NCI-H1694 (cell line): ENCODE data around the gene INPP4B.
"Not testable (repeated sequence)": the region's sequence is repeated elsewhere in the genome, so short reads cannot be mapped to it uniquely, and the experiment has no call there.

Experiments used
- DNase-seq: peaks from one replicate; lab custom pipeline; 2025; lab: John Stamatoyannopoulos, UW

The INPP4B gene

GRCh38 chr4:142077048-142077447 lies 769.1 kb downstream of the INPP4B start:
- no peak for DNase-seq

GRCh38 chr4:142068304-142068703 lies 777.8 kb downstream of the INPP4B start:
- not testable (repeated sequence) for DNase-seq

GRCh38 chr4:142066562-142066961 lies 779.5 kb downstream of the INPP4B start:
- not testable (repeated sequence) for DNase-seq

- DNase-seq, result no peak
These were observed 780.9 kb downstream of the INPP4B start for GRCh38 chr4:142065086-142065647.

GRCh38 chr4:142064181-142064580 lies 781.9 kb downstream of the INPP4B start:
- no peak for DNase-seq

GRCh38 chr4:142045996-142046395 lies 800.1 kb downstream of the INPP4B start:
- no peak for DNase-seq

- DNase-seq, result no peak
These were observed 801.8 kb downstream of the INPP4B start for GRCh38 chr4:142044271-142044670.

GRCh38 chr4:142043509-142043908 lies 802.6 kb downstream of the INPP4B start:
- no peak for DNase-seq

GRCh38 chr4:142041788-142042187 lies 804.3 kb downstream of the INPP4B start:
- DNase-seq, result no peak

- DNase-seq, result no peak
These were observed 806.1 kb downstream of the INPP4B start for GRCh38 chr4:142040043-142040442.

- DNase-seq, result no peak
These were observed 809.1 kb downstream of the INPP4B start for GRCh38 chr4:142036795-142037583.

GRCh38 chr4:142035566-142035965 lies 810.5 kb downstream of the INPP4B start:
- DNase-seq, result no peak

- DNase-seq, result no peak
These were observed 812.0 kb downstream of the INPP4B start for GRCh38 chr4:142034101-142034500.

- DNase-seq, result no peak
These were observed 816.1 kb downstream of the INPP4B start for GRCh38 chr4:142030010-142030409.

- DNase-seq, result no peak
These were observed 824.3 kb downstream of the INPP4B start for GRCh38 chr4:142021761-142022160.

GRCh38 chr4:142021181-142021580 lies 824.9 kb downstream of the INPP4B start:
- no peak for DNase-seq

- no peak for DNase-seq
These were observed 830.1 kb downstream of the INPP4B start for GRCh38 chr4:142016031-142016430.

- no peak for DNase-seq
These were observed 836.4 kb downstream of the INPP4B start for GRCh38 chr4:142009751-142010150.

GRCh38 chr4:142005519-142005918 lies 840.6 kb downstream of the INPP4B start:
- no peak for DNase-seq

- DNase-seq, result no peak
These were observed 846.5 kb downstream of the INPP4B start for GRCh38 chr4:141999446-142000143.

- DNase-seq, result no peak
These were observed 851.0 kb downstream of the INPP4B start for GRCh38 chr4:141995056-141995455.

- no peak for DNase-seq
These were observed 868.7 kb downstream of the INPP4B start for GRCh38 chr4:141977433-141977832.
